Left lung (tissue), 10 donors: ENCODE results near the gene MALL. TPM values are rescaled to one million over a fixed set of nuclear protein-coding genes. Genes with fewer than 3 reads are reported as not detected.
A peak's percentile ranks its signal among the peaks of the same experiment; 100 is the strongest.

Experiments
- ATAC-seq: fragments of 200-7000 bp; cut with Tn5 transposase; one replicate; pipeline ENCODE4 v1.9.1; 2020; ENCODE audit warnings: moderate library complexity
- DNase-seq, 4 donors: peaks; one replicate each; pipeline ENCODE4 v3.0.0-alpha.2; 2013 to 2020
- H3K27ac ChIP-seq, 2 donors: fragments of 200-600 bp; sonication (generic) in 1 of 2; one replicate each; pipeline versions ENCODE4 v1.5.0 to v1.8.0; 2020 to 2021
- H3K27me3 ChIP-seq, 2 donors: fragments of 200-600 bp; sonication (generic) in 1 of 2; one replicate each; pipeline versions ENCODE4 v1.5.0 to v1.8.0; 2020 to 2021
- H3K36me3 ChIP-seq, 2 donors: fragments of 200-600 bp; sonication (generic) in 1 of 2; one replicate each; pipeline versions ENCODE4 v1.5.0 to v1.8.0; 2020 to 2021
- H3K4me1 ChIP-seq, 2 donors: fragments of 200-600 bp; one replicate each; pipeline ENCODE4 v1.8.0; 2021
- H3K4me3 ChIP-seq, 2 donors: fragments of 200-600 bp; sonication (generic) in 1 of 2; one replicate each; pipeline versions ENCODE4 v1.5.0 to v1.8.0; 2020 to 2021; ENCODE audit warnings: mild to moderate bottlenecking in 1 of 2
- H3K9me3 ChIP-seq, 2 donors: fragments of 200-600 bp; sonication (generic) in 1 of 2; one replicate each; pipeline versions ENCODE4 v1.5.0 to v1.8.0; 2020 to 2021
- intact Hi-C, 2 donors: fragments of 100-400 bp; cut with DNase I; formaldehyde crosslinking; loops; one replicate each; pipeline versions ENCODE4 v1.11.2 to v1.14.2; 2022
- polyA plus RNA-seq, 6 donors: library from polyadenylated mRNA; unstranded; fragments of 120-200 nt; gene quantifications; one replicate each; pipeline ENCODE4 v1.2.1, GENCODE V29; 2013; ENCODE audit not compliant: insufficient read length in 6 of 6
- total RNA-seq, 2 donors: library from RNA; stranded (reverse); fragmentation: NEBNext Ultra II Directional; extraction: Animal tissue kit (Norgen Biotek cat#: 25700); gene quantifications; one replicate each; pipeline ENCODE4 v1.2.1, GENCODE V29; 2021
- TF ChIP-seq, protein P1 (sequence below), 2 donors: fragments of 200-600 bp; sonication (generic) in 1 of 2; IDR thresholded peaks; one replicate each; pipeline versions ENCODE4 v1.5.0 to v1.8.0; 2021; ENCODE audit warnings: antibody characterized with exemption in 2 of 2
- donor health status: DM: no; HTN: yes; CAD: no.
- donor health status: DM: no; HTN: no; CAD: no.

Gene MALL
- total and polyA plus RNA-seq, 8 donors: 29.3 to 288 (median 48.4) TPM

DNA sequence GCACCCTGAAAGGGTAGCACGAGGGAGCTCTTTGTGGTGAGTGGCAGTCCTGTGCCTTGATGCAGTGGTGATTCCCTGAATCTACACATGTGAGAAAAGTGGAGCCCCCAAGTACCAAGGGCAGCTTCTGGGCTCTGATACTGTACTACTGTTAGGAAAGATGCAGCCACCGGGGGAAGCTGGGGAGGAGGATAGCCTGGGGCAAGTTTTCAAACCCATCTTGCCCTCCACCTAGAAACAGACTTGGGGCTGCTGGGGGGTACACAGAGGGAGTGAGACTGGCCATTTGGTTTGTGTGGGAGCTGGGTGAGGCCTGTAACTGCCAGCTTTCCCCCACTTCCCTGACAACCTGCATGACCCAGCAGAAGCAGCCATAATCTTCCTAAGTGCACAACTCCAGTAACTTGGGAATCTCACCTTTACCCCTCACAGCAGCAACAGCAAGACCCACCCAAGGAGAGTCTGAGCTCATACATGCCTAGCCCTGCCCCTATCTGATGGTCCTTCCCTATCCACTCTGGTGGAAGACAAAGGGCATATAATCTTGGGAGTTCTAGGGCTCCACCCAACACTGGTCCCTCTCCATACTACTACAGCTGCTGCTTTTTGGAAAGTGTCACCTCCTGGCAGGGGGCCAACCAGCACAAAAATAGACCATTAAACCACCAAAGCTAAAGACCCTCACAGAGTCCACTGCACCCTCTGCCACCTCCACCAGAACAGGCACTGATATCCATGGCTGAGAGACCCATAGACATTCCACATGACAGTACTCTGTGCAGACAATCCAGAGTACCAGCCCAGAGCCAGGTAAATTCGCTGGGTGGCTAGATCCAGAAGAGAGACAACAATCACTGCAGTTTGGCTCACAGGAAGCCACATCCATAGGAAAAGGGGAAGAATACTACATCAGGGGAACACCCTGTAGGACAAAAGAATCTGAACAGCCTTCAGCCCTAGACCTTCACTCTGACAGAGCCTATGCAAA, 8.2 kb downstream of the MALL start:
- H3K27ac ChIP-seq: peak overlapping the region; percentile 5 to 76
- no peak overlapping the region for H3K4me3 ChIP-seq
- no peaks in the 10 kb centered on the region for H3K9me3 ChIP-seq
- no peaks in the 10 kb centered on the region for H3K36me3 ChIP-seq
- no peak for DNase-seq
- TF ChIP-seq, protein P1, sequence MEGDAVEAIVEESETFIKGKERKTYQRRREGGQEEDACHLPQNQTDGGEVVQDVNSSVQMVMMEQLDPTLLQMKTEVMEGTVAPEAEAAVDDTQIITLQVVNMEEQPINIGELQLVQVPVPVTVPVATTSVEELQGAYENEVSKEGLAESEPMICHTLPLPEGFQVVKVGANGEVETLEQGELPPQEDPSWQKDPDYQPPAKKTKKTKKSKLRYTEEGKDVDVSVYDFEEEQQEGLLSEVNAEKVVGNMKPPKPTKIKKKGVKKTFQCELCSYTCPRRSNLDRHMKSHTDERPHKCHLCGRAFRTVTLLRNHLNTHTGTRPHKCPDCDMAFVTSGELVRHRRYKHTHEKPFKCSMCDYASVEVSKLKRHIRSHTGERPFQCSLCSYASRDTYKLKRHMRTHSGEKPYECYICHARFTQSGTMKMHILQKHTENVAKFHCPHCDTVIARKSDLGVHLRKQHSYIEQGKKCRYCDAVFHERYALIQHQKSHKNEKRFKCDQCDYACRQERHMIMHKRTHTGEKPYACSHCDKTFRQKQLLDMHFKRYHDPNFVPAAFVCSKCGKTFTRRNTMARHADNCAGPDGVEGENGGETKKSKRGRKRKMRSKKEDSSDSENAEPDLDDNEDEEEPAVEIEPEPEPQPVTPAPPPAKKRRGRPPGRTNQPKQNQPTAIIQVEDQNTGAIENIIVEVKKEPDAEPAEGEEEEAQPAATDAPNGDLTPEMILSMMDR (IDR thresholded peaks at IDR 0.05): no peak
- peaks cover 9 to 14% of the 10 kb centered on the region in 2 donors for H3K4me1 ChIP-seq
- no peaks in the 10 kb centered on the region for H3K27me3 ChIP-seq
- intact Hi-C loops: no loop called here
- peak; percentile 10 for ATAC-seq

DNA sequence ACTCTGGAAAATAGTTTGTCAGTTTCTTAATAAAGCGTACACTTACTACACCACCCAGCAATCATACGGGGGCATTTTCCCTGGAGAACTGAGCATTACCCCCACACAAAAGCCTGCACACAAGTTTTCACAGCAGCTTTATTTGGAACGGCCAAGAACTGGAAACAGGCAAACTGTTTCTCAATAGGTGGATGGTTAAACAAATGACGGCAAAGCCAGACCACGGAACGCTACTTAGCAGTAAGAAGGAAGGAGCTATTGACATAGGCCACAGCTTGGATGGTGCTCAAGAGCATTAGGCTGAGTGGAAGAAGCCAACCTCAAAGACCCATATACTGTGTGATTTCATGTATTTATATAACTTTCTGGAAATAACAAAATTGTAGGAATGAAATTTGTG, 9.0 kb downstream of the MALL start:
- ATAC-seq: peak; percentile 71
- peaks cover 17 to 22% of the 10 kb centered on the region in 2 donors for H3K4me1 ChIP-seq

DNA sequence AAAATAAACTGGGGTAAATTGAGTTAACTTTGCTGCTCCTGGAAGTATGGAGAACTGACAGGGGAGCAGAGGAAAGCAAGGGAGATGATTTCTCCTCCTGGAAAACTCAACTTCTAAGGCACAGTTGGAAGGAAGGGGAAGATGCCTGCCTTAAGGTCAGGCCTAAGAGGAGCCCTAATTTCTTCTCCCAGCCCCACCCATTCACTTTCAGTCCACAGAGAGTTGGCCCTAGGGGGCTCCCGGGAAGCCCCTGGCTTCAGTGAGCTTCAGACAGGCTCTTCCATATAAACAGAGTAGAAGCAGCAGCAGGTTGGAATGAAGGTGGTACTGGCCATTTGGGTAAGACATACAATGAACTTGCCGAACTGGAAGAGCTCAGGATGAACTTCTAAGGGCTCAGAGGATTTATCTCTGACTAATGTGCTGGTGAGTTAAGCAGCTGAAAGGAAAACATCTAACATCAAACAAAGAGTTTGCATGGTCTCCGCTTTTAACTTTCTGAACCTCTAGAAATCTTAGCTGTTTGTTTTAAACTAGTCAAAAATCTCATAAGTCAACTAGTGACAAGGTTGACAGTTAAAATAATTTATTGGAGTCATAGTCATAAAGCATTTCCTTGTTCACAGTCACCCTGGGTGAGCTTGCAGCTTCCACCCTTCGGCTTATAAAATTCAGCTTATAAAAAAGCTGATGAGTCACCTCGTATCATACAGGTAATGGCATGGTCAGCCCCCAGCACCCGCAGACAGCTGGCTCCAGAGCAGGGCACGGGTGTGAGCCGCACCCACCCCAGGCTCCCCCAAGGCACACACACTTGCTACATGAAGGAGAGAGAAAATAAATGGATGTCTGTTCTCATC, 9.8 kb downstream of the MALL start:
- Histone ChIP-seq H3K36me3 (no peaks in the 10 kb centered on the region), H3K9me3 (no peaks in the 10 kb centered on the region), H3K27ac (peak overlapping the region; percentile 55 to 81), H3K4me1 (peaks cover 24 to 27% of the 10 kb centered on the region in 2 donors), H3K27me3 (no peaks in the 10 kb centered on the region), H3K4me3 (no peak overlapping the region)
- intact Hi-C loops: no loop called here
- TF ChIP-seq, protein P1 (IDR thresholded peaks at IDR 0.05): no peak
- ATAC-seq (peak; percentile 4), DNase-seq (peak in 1 of 4 donors; percentile 76)

More for the DNA sequence above, 9.0 kb downstream of the MALL start:
- H3K9me3 ChIP-seq: no peaks in the 10 kb centered on the region
- H3K36me3 ChIP-seq: no peaks in the 10 kb centered on the region
- intact Hi-C loops: no loop called here
- TF ChIP-seq, protein P1 (IDR thresholded peaks at IDR 0.05): no peak
- H3K27ac ChIP-seq: peak overlapping the region; percentile 55 to 81
- DNase-seq: peak in 1 of 4 donors; percentile 75
- no peak overlapping the region for H3K4me3 ChIP-seq
- no peaks in the 10 kb centered on the region for H3K27me3 ChIP-seq

DNA sequence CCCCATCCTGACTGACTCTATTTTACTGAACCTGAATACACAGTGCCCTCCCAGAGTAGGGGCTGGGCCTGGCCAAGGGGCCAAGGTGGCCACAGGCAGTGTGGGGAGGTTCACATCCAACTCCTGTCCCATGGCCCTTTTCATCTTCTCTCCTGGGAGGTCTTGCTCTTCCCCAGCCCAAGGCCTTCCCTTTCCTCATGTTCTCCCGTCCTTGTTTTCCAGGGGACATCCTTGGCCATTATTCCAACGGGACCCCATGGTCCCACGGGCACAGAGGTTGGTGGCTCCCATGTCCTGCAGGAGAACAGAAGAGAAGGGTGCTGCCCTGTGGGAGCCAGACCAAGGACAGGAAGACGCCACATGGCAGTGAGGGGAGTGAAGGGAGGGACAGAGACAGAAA, 10.4 kb downstream of the MALL start:
- ATAC-seq (no peak), DNase-seq (no peak)
- intact Hi-C loops: no loop called here
- peaks cover 27 to 34% of the 10 kb centered on the region in 2 donors for H3K4me1 ChIP-seq
- no peaks in the 10 kb centered on the region for H3K36me3 ChIP-seq
- H3K4me3 ChIP-seq: no peak overlapping the region
- TF ChIP-seq, protein P1 (IDR thresholded peaks at IDR 0.05): no peak
- H3K27ac ChIP-seq: peak overlapping the region; percentile 55 to 81
- H3K27me3 ChIP-seq: no peaks in the 10 kb centered on the region
- H3K9me3 ChIP-seq: no peaks in the 10 kb centered on the region
